ENCODE measurements around the gene STMP1. TPM values are rescaled to one million over a fixed set of nuclear protein-coding genes. Genes with fewer than 3 reads are reported as not detected.

STMP1 gene
- total and polyA plus RNA-seq, 2 of the 4 experiments (the other 2 are of a cell fraction), result 6.1 to 28.3 TPM

DNA sequence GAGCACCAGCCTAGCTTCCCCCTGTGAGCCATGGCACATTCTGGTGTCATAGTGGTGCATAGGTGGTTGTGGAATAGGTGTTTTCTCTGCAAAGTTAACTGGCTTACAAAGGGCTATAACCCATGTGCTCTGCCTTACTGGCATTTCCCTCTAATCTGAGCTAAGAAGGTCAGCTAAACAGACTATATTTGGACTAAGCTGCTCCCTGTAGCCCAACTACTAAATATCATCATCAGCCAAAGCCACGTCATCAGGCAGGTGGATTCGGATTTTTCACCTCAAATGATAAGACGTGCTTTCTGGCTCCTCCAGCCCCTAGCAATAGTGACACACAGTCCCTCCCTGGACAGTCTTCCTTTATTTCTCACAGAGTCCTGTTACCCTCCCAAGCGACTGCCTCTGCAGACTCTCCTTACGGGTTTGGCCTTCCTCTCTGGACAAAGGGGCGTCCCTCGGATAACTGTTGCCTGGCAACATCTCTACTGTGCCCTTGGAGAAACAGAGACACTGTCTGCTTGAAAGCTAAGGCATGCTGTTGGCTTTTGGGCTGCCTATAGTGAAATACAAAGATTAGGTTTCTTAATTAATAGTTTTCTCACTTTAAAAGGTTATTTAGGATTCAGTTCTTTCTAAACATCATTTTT lies 56.6 kb downstream of the STMP1 start:
- Histone ChIP-seq H3K18ac (ENCODE audit: low read depth, low read length) (no peak overlapping the region), H2AK9ac (replicated peaks; ENCODE audit: low read depth, low read length, poor library complexity) (no peak overlapping the region), H3K9ac (ENCODE audit: low read depth, low read length) (no peak overlapping the region), H3K4me2 (ENCODE audit: low read depth, low read length) (no peak overlapping the region), H2BK15ac (ENCODE audit: low read depth, low read length) (no peak overlapping the region), H3K23ac (ENCODE audit: low read depth, low read length) (no peak overlapping the region), H4K8ac (ENCODE audit: low read depth in 2 of 2, low read length in 2 of 2) (no peak overlapping the region), H2AK5ac (ENCODE audit: low read depth, low read length) (no peak overlapping the region), H3K4me1 (ENCODE audit: control insufficient read depth, insufficient read depth, low read length) (peaks cover 13% of the 10 kb centered on the region), H2BK5ac (ENCODE audit: low read depth, low read length, poor library complexity, severe bottlenecking) (no peak overlapping the region), H3K9me1 (ENCODE audit: insufficient read depth, low read length) (peaks cover 12% of the 10 kb centered on the region), H4K5ac (ENCODE audit: low read depth, low read length) (no peak overlapping the region), H2AFZ (replicated peaks; ENCODE audit: low read length, poor library complexity) (no peak overlapping the region), H3K14ac (replicated peaks; ENCODE audit: low read depth, low read length) (no peak overlapping the region), H2BK20ac (ENCODE audit: low read depth, low read length) (no peak overlapping the region), H3K79me1 (ENCODE audit: low read depth in 1 of 2, low read length in 2 of 2) (peaks cover 0 to 8% of the 10 kb centered on the region in 2 experiments; a peak in 2 of 4 replicates), H4K91ac (ENCODE audit: insufficient read depth, low read depth, low read length) (no peak overlapping the region), H3K27ac (ENCODE audit: insufficient read depth, low read length) (no peak overlapping the region), H3K4ac (ENCODE audit: low read depth, low read length) (no peak overlapping the region), H3K27me3 (ENCODE audit: control insufficient read depth, insufficient read depth, low read length) (no peaks in the 10 kb centered on the region), H2BK120ac (ENCODE audit: low read depth, low read length) (no peak overlapping the region), H4K20me1 (ENCODE audit: insufficient read depth, low read length) (no peaks in the 10 kb centered on the region), H3K36me3 (ENCODE audit: control insufficient read depth, insufficient read depth, low read length) (no peaks in the 10 kb centered on the region), H3K56ac (ENCODE audit: extremely low read depth, insufficient read depth, low read length) (no peak overlapping the region), H3K9me3 (ENCODE audit: control insufficient read depth, insufficient read depth, low read length) (no peaks in the 10 kb centered on the region), H3K4me3 (ENCODE audit: insufficient read depth, low read depth, low read length) (no peak overlapping the region)
- dilution Hi-C loops (cut with HindIII; ENCODE audit: low sequenced_read_pairs, unreplicated experiment) (no loop called here), intact Hi-C loops (cut with micrococcal nuclease) (no loop called here), in situ Hi-C loops (cut with MboI; ENCODE audit: low sequenced_read_pairs) (no loop called here)
- CTCF ChIA-PET, result no interaction called here
- no CpG with 5 or more reads among the region's 7 CpGs for WGBS, 2 experiments (ENCODE audit: extremely low coverage in 2 of 2, insufficient read length in 1 of 2)
- no peak for DNase-seq
- no TSS peak for BruUV-seq (replicated peaks)
- POLR2A ChIA-PET (ENCODE audit: unreplicated experiment), result no interaction called here
- TF ChIP-seq RCOR1 (IDR thresholded peaks at IDR 0.05; ENCODE audit: insufficient replicate concordance, low read length), result no peak
- TF ChIP-seq CHD1 (IDR thresholded peaks at IDR 0.05; ENCODE audit: low read depth, low read length), result no peak
- no peak for TF ChIP-seq POLR2A (IDR thresholded peaks at IDR 0.05; ENCODE audit: low read depth, low read length)
- TF ChIP-seq NFE2L2 (IDR thresholded peaks at IDR 0.05; ENCODE audit: low read depth, low read length), result no peak
- no peak for TF ChIP-seq MAFK (IDR thresholded peaks at IDR 0.05; ENCODE audit: low read depth, low read length)
- TF ChIP-seq, protein P1, sequence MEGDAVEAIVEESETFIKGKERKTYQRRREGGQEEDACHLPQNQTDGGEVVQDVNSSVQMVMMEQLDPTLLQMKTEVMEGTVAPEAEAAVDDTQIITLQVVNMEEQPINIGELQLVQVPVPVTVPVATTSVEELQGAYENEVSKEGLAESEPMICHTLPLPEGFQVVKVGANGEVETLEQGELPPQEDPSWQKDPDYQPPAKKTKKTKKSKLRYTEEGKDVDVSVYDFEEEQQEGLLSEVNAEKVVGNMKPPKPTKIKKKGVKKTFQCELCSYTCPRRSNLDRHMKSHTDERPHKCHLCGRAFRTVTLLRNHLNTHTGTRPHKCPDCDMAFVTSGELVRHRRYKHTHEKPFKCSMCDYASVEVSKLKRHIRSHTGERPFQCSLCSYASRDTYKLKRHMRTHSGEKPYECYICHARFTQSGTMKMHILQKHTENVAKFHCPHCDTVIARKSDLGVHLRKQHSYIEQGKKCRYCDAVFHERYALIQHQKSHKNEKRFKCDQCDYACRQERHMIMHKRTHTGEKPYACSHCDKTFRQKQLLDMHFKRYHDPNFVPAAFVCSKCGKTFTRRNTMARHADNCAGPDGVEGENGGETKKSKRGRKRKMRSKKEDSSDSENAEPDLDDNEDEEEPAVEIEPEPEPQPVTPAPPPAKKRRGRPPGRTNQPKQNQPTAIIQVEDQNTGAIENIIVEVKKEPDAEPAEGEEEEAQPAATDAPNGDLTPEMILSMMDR (conservative IDR thresholded peaks at IDR 0.05; ENCODE audit: low read depth, low read length), result no peak
- no peak for TF ChIP-seq RAD21 (IDR thresholded peaks at IDR 0.05; ENCODE audit: low read length)
- TF ChIP-seq CEBPB (IDR thresholded peaks at IDR 0.05; ENCODE audit: low read depth, low read length), result no peak
- no peak for TF ChIP-seq RFX5 (IDR thresholded peaks at IDR 0.05; ENCODE audit: low read depth, low read length)
- no peak for TF ChIP-seq BHLHE40 (IDR thresholded peaks at IDR 0.05; ENCODE audit: low read depth, low read length)
- TF ChIP-seq SMC3 (IDR thresholded peaks at IDR 0.05; ENCODE audit: low read depth, low read length), result no peak
- no peak for TF ChIP-seq FOS (IDR thresholded peaks at IDR 0.05; ENCODE audit: low read depth, low read length)
- no peak for TF ChIP-seq MAZ (IDR thresholded peaks at IDR 0.05; ENCODE audit: borderline replicate concordance, low read depth, low read length)
- TF ChIP-seq, protein P2, sequence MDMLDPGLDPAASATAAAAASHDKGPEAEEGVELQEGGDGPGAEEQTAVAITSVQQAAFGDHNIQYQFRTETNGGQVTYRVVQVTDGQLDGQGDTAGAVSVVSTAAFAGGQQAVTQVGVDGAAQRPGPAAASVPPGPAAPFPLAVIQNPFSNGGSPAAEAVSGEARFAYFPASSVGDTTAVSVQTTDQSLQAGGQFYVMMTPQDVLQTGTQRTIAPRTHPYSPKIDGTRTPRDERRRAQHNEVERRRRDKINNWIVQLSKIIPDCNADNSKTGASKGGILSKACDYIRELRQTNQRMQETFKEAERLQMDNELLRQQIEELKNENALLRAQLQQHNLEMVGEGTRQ (IDR thresholded peaks at IDR 0.05; ENCODE audit: low read depth, low read length), result no peak
- TF ChIP-seq, protein P3, sequence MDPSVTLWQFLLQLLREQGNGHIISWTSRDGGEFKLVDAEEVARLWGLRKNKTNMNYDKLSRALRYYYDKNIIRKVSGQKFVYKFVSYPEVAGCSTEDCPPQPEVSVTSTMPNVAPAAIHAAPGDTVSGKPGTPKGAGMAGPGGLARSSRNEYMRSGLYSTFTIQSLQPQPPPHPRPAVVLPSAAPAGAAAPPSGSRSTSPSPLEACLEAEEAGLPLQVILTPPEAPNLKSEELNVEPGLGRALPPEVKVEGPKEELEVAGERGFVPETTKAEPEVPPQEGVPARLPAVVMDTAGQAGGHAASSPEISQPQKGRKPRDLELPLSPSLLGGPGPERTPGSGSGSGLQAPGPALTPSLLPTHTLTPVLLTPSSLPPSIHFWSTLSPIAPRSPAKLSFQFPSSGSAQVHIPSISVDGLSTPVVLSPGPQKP (IDR thresholded peaks at IDR 0.05; ENCODE audit: borderline replicate concordance, low read depth, low read length), result no peak
- TF ChIP-seq MXI1 (IDR thresholded peaks at IDR 0.05; ENCODE audit: borderline replicate concordance, low read depth, low read length), result no peak
- no peak for ATAC-seq (ENCODE audit: low read depth)

All from IMR-90 (cell line).